DMS79 (cell line): ENCODE measurements around the gene SEC14L2.
A peak's percentile ranks its signal among the peaks of the same experiment; 100 is the strongest.
"Not testable (repeated sequence)": the region's sequence is repeated elsewhere in the genome, so short reads cannot be mapped to it uniquely, and the experiment has no call there.

Experiments
- DNase-seq: peaks from one replicate; lab custom pipeline; 2025; lab: John Stamatoyannopoulos, UW

SEC14L2 gene

DNA sequence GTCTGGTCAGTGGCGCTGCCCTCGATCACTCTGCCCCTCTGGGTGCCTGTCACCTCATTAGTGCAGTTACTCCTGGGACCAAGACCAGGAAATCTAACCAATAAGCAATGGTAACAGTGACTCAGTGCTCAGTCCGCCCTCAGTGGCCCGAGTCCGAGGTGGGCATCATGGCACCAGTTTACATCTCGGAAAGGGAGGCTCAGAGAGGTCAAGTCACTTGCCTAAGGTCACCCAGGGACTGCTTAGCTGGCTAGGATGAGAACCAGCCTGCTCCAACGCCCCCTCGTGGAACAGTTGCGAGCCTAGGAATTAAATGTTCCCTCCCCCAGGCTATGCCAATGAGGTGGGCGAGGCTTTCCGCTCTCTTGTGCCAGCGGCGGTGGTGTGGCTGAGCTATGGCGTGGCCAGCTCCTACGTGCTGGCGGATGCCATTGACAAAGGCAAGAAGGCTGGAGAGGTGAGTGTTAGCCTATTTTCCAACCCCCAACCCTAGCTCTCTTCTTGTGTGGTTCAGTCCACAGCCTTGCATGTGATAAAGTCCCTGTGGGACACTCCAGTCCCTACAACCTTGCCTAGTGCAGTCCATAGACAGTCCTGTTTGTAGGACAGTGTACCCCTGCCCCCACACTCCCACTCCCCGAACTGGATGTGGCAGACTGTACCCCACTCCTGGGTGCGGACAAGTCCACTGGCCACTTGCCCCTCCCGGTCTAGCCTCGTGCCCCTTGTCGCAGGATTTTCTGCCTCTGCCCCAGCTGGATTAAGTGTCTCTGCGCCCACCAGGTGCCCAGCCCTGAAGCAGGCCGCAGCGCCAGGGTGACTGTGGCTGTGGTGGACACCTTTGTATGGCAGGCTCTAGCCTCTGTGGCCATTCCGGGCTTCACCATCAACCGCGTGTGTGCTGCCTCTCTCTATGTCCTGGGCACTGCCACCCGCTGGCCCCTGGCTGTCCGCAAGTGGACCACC lies 29.9 kb downstream of the SEC14L2 start:
- no peak for DNase-seq

DNA sequence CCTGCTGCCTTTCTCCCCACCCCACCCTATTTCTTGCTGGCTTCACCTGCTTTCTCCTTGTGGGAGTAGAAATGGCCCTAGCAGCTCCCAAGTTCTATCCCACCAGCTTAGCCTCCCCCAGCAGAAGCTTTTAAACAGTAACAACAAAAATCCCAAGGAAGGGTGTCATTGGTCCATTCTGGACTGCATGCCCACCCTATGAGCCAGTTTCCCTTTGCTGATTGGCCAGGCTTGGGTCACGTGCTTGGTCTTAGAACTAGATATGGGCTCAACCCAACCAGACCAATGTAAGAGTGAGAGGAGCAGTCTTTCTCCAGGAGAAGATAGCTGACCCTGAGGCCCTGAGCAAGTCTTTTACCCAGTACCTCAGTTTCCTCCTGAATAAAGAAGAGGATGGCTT lies 31.1 kb downstream of the SEC14L2 start:
- no peak for DNase-seq

DNA sequence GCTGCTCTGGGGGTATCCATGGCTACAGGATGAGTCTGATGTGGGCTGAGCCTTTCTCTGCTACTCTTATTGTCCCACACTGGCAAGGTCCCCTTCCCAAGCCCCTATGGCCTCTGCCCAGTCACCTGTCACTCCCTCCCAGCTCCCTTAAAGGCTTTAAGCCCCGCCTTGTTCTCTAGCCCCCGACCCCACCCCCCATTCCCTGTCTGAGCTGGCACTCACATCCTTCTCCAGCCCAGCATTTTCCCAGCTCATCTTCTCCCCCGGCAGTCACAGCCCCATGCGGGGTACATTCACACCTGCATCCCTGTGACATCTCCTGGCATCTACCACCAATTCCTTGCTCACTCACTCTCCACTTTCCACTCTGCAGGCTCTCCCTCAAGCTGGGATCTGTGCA lies 33.1 kb downstream of the SEC14L2 start:
- DNase-seq, result no peak

DNA sequence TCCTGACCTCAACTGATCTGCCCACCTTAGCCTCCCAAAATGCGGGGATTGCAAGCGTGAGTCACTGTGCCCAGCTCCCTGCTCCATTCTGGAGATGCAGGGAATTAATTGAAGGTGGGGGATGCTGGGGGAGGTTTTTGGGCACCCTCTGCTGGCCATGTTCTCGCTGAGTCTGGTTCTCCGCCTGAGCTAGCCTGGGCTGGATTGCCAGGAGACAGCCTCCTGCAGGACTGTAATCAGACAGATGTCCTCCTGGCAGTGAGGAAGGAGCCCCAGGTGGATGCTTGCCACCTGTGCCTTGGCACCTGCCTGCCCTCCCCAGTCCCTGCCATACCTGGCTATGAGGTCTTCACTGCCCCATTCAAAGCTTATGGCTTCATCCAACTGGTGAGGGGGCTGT lies 34.1 kb downstream of the SEC14L2 start:
- DNase-seq, result no peak

DNA sequence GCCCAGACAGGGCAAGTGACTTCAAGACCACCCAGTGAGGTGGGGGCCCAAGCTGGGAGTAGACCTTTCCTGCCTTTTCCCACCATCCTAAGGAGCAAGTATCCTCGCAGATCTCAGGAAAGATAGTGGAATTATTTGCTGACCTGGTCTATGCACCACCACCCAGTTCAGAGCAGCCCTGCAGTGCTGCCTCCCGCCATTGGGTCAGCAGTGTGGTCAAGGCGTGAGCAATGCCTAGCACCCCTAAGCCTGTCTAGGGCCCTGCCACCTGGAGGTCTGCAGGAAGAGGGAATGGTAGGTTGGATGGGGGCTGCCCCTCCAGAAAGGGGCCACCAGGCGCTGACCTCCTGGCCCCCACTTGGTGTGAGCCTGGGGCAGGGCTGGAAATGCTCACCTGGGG lies 35.3 kb downstream of the SEC14L2 start:
- DNase-seq, result no peak

DNA sequence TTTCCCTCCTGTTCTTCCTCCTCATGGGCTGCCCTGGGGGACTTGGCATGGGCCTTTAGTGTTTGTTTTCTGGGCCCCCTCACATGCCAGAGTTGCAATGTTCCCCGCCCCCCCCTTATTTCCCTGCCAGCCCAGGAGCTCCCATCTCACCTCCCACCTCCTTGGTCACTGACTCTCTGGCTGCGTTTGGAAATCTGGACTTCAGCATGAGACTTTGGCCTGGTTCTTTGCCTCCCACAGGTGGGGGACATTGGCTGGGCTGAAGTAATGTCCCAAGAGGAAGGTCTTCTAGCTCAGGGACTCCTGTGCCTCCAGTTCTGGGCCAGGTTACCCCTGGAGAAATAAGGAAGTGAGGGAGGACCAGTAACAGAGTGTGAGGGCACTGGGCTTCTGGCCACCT lies 35.7 kb downstream of the SEC14L2 start:
- DNase-seq, result no peak

DNA sequence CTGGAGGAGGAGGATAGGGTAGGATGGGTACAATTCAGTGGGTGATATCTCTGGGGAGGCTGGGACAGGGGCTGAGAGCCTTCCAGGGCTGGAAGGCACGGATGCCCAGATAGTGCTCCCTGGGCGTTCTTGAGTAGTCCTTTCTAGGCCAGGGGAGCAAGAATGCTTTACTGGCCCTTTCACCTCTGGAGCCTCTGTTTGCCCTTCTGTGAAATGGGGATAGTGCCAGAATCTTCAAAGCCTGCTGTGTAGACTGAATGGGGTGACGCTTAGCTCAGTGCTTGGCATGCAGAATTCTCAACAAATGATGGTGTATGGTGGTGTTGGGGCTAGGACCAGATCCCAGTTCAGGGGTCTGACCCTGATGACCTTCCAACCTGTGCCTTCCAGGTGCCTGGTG lies 36.4 kb downstream of the SEC14L2 start:
- no peak for DNase-seq

DNA sequence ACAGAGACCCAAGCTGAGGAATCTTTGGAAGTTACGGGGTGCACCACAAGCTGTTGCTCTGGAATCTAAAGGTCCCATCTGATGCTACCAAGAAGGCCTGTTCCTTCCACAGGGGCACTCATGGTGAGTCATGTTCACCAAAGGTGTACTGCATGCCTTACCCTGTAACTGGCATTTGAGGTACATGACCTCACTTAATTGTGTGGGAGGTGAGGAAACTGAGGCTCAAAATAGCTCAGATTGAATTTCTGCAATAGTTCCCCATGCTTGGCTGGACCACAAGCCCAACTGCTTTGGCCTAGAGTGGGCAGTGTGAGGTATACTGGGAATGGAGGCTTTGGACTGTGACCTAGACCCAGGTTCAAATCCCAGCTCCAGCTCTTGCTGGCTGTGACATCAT lies 37.0 kb downstream of the SEC14L2 start:
- DNase-seq, result no peak

- no peak for DNase-seq
These were observed 38.0 kb downstream of the SEC14L2 start for GRCh38 chr22:30434843-30435242.

- DNase-seq, result no peak
These were observed 38.9 kb downstream of the SEC14L2 start for GRCh38 chr22:30435674-30436126.

DNA sequence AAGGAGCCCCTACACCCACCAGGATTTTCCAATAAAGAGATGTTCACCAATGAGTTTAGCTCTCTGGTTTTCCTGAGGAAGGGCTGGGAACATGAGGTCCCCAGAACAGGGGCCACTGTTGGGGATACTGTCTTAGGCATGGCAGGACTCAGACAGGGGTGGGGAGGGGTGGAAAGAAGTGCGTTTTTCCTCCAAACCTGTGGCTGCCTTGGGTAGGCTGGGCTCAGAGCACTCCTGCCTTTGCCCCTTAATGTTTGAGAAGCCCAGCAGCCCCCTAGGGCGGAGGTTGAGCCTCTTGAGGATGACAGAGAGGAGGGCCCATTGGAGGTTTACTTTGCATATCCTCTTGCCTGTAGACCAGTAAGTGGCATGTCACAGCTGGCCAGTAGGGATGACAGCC lies 39.4 kb downstream of the SEC14L2 start:
- DNase-seq, result no peak

GRCh38 chr22:30438559-30438958 lies 41.7 kb downstream of the SEC14L2 start:
- DNase-seq, result no peak

DNA sequence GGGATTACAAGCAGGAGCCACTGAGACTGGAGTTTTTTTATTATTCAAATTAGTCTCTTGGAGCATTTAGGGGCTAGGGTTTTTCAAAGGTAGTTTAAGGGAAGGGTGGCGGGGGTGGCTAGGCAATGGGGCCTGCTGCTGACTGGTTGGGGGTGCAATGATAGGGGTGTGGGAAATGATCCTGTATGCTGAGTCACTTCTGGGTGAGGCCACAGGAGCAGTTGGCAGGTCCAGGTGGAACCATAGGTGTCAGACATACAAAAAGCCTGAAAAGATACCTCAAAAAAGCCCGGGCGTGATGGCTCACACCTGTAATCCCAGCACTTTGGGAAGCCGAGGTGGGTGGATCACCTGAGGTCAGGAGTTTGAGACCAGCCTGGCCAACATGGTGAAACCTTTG lies 42.4 kb downstream of the SEC14L2 start:
- DNase-seq, result no peak

DNA sequence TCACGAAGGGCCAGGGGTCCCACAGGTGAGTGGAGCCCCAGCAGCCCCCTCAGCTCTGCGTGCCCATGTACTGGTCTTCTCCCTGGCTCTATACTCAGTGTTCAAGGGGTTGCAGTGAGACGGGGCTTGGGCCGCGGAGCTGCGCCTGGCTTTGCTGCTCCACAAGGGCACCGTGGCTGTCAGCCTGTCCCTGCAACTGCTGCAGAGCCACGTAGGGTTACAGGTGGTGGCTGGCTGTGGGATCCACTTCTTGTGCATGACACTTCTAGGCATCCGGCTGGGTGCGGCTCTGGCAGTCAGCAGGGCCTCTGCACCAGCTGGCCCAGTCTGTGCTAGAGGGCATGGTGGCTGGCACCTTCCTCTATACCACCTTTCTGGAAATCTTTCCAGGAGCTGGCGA lies 43.0 kb downstream of the SEC14L2 start:
- DNase-seq, result no peak

DNA sequence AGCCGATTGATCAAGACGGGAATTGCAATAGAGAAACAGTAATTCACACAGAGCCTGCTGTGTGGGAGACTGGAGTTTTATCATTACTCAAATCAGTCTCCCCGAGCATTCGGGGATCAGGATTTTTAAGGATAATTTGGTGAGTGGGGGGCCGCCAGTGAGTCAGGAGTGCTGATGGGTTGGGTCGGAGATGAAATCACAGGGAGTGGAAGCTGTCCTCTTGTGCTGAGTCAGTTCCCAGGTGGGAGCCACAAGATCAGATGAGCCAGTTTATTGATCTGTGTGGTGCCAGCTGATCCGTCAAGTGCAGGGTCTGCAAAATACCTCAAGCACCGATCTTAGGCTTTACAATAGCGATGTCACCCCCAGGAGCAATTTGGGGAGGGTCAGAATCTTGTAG lies 44.3 kb downstream of the SEC14L2 start:
- no peak for DNase-seq

DNA sequence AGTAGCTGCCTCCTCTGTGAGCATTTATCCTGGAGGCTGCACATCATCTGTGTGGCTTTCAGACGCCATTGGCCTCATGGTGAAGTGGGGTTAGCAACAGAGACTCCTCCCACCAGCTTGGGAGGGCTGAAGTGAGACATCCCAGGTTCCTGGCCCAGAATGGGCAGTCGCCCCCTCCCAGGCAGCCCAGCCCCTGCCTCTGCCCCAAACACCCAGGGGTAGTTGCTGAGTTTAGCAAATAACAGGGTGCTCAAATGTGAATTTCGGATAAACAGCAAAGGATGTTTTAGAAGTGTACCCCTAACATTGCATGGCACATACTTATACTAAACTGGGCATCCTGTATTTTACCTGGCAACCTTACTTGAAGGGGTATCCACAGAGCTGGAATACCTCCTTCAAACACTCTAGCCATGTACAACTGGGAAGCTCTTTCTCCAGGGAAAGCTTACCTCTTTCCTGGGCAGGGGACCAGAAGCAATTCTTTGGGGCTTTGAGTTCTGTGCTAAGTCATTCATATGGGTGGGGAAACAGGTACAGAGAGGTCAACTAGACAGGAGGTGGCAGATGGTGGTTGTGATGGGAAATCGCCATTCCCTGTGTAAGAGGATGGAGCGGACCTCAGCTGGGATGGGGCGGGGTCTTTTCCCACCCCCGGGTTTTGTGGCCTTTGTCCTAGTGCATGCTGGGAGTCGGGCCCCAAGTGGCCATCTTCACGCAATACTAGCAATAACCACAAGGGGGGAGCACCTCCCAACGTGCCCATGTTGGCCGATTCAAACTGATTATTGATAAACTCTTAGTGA lies 48.0 kb downstream of the SEC14L2 start:
- no peak for DNase-seq

DNA sequence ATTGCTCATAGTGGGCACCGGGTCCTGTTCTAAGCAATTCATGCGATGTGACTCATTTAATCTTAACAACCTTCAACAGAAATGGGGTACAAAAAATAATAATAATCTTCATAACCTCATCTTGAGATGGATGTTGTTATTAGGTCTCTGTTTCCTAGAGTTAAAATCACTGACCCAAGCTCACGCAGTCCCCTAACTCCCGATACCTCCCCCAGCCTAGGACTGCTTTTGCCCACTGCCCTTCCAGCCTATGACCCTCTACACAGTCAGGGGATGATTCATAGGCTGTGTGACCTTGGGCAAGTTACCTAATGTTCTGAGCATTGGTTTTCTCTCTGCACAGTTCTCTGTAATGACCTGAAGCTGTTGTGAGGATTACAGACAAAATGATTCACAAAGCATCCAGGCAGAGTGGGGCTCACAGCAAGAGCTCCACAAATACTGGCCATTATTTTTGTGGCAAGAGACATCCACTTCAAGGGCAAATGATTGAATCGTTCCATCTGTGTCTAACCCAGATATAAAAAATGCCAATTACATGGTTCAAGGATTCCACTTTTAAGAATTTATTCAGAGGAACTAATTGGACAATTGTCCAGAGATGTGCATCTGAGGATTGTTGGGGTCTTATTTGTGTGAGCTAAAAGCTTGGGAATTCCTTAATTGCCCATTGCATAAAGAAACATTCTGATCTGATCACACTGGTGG lies 48.8 kb downstream of the SEC14L2 start:
- no peak for DNase-seq

DNA sequence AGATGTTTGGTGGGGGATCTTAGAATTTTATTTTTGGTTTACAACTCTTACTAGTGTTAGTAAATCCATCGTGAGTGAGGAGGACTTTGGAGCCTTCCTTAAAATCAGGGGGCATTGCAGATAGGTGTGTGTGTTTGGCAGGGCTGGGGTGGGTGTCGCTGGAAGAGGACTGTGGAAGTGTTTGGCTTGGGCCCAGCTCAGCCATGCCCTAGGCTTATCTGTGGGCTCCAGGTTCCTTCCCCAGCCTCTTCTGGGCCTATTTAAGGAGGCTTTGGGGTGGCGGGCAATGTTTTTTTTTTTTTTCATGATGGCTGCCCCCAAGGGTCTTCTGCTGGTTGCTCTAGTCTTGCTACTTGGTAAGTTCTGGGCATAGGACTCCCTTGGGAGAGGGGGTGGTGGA lies 50.8 kb downstream of the SEC14L2 start:
- no peak for DNase-seq

DNA sequence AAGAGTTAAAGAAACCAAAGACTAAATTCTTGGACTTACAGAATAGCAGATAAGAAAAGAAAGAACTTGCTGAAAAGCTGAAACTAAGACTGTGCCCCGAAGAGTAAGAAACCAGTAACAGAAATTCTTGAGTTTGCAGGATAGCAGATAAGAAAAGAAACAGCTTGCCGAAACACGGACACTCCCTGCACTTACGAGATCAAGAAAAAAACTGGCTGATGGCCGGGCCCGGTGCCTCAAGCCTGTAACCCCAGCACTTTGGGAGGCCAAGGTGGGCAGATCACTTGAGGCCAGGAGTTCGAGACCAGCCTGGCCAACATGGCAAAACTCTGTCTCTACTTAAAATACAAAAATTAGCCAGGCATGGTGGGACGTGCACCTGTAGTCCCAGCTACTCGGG lies 54.7 kb downstream of the SEC14L2 start:
- DNase-seq, result not testable (repeated sequence)

DNA sequence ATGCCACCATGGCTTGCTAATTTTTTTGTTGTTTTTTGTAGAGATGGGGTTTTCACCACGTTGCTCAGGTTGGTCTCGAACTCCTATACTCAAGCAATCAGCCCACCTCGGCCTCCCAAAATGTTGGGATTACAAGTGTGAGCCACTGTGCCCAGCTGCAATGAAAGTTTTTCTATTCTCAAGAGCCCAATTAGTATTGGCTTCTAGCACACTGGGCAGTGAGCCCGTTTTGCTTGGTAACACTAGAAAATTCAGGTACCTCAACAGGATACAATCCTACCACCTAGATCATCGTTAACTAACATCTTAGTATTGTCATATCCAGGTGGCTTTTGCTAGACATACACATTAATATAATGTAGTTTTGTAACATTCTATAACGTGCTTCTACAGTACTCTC lies 56.0 kb downstream of the SEC14L2 start:
- DNase-seq, result peak; percentile 8

DNA sequence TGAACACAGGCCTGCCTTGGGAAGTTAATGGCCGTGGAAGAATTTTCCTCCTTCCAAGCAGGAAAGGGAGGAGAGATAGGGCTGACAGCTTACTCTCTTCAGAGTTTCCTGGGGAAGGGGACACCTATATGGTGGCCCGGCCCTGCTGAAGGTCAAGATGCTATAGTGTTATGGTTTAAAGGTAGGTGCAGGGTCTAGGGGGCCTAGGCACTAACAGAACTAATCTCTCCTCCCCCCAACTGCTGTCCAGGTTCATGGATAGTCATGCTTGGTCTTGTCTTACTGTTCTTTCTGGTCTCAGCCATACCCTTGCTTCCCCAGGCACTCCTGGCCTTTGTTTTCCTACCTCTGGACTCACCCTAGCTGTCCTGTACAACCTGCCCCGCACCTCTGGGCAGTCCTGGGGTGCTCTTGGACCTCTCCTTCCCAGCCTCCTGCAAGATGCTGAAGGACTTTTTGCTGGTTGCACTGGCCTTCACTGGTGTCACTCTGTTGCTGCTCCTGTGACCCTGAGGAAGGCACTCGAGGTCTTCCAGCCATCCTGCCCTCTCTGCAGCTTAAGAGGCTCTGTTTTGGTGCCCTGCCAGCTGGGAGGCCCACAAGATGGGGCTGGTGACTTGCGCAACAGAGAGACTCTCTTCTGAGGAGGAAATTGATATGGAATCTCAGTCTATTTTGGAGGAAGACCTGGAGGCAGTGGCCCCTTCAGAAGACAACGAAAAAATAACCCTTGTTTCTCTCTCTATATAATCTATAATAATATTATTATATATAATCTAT lies 57.1 kb downstream of the SEC14L2 start:
- DNase-seq, result peak; percentile 1
